HG02852 (cell line): ENCODE data around the gene COL6A1.
"Not testable (repeated sequence)": the region's sequence is repeated elsewhere in the genome, so short reads cannot be mapped to it uniquely, and the experiment has no call there.

Experiments
- ATAC-seq: cut with Tn5 transposase; IDR thresholded peaks from one replicate; pipeline ENCODE4 v1.9.1; 2021; ENCODE audit warnings: mild to moderate bottlenecking, moderate library complexity; ENCODE audit not compliant: unreplicated experiment

COL6A1 gene

GRCh38 chr21:45966791-45967394, 14.7 kb upstream of the COL6A1 start:
- no peak for ATAC-seq

- no peak for ATAC-seq
These were observed 11.5 kb upstream of the COL6A1 start for GRCh38 chr21:45969921-45970673.

- ATAC-seq: no peak
These were observed 10.6 kb upstream of the COL6A1 start for GRCh38 chr21:45970674-45971615.

- no peak for ATAC-seq
These were observed 9.8 kb upstream of the COL6A1 start for GRCh38 chr21:45971616-45972352.

- no peak for ATAC-seq
These were observed 9.2 kb upstream of the COL6A1 start for GRCh38 chr21:45972353-45972715.

- no peak for ATAC-seq
These were observed 8.7 kb upstream of the COL6A1 start for GRCh38 chr21:45972716-45973474.

GRCh38 chr21:45973475-45974072, 8.0 kb upstream of the COL6A1 start:
- no peak for ATAC-seq

GRCh38 chr21:45974073-45975019, 7.2 kb upstream of the COL6A1 start:
- no peak for ATAC-seq

GRCh38 chr21:45975020-45975666, 6.4 kb upstream of the COL6A1 start:
- no peak for ATAC-seq

- not testable (repeated sequence) for ATAC-seq
These were observed 5.7 kb upstream of the COL6A1 start for GRCh38 chr21:45975667-45976409.

- ATAC-seq: no peak
These were observed 4.8 kb upstream of the COL6A1 start for GRCh38 chr21:45976701-45977311.

- ATAC-seq: no peak
These were observed 4.2 kb upstream of the COL6A1 start for GRCh38 chr21:45977396-45977795.

GRCh38 chr21:45979141-45979631, 2.4 kb upstream of the COL6A1 start:
- no peak for ATAC-seq

GRCh38 chr21:45979651-45980050, 1.9 kb upstream of the COL6A1 start:
- ATAC-seq: no peak

GRCh38 chr21:45980271-45980670, 1.3 kb upstream of the COL6A1 start:
- no peak for ATAC-seq

- no peak for ATAC-seq
These were observed 873 bp upstream of the COL6A1 start for GRCh38 chr21:45980697-45981096.
